ENCODE measurements around the gene PGLYRP4. TPM values are rescaled to one million over a fixed set of nuclear protein-coding genes. Genes with fewer than 3 reads are reported as not detected.

Gene PGLYRP4
- polyA plus RNA-seq, 1 donor from 2014 or later: not detected

DNA sequence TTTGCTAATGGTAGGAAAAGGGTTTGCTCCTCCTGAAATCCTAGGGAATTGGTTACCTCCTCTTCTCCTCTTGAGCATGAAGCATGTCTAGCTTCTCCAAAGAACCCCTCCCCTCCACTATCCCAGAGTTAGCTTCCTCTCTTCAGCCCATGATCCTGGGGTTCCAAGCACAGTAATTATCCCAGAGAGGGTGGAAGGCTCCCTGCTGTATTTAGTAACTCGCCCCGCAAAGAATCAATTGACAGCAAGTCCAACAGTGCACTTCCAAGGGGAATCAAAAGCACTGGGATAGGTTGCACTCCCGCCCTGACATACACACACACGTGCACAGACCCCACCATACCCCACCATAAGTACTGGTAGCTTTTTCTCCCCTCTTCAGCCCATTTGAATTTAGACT lies 39.1 kb upstream of the PGLYRP4 start:
- peaks cover 9% of the 10 kb centered on the region for H3K27me3 Mint-ChIP-seq
- peaks cover 0 to 2% (median 0%) of the 10 kb centered on the region in 3 donors for H3K4me1 Mint-ChIP-seq
- H3K27ac Mint-ChIP-seq: no peak overlapping the region
- no peaks in the 10 kb centered on the region for H3K36me3 Mint-ChIP-seq
- H3K9me3 Mint-ChIP-seq: no peaks in the 10 kb centered on the region
- H3K4me3 Mint-ChIP-seq: no peak overlapping the region

DNA sequence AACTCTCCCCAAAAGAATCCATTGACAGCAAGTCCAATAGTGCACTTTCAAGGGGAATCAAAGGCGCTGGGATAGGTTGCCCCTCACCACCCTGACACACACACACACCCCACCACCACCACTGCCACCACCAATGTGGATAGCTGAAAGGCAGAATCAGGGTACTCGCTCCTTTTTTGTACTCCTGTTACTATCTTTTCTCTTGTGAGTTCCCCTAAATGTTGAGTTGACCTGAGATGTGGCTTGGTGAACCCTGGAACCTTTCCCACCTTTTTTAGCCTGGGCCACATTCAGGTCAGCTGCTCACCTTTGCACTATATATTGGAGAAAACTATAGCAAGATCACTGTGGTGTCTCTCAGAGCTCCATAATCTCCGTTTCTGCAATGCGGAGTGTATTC lies 38.4 kb upstream of the PGLYRP4 start:
- Mint-ChIP-seq H3K9me3 (peaks cover 0 to 4% (median 1%) of the 10 kb centered on the region in 3 donors), H3K4me1 (peaks cover 0 to 2% (median 0%) of the 10 kb centered on the region in 3 donors), H3K27ac (no peak overlapping the region), H3K4me3 (no peak overlapping the region), H3K27me3 (peaks cover 9% of the 10 kb centered on the region), H3K36me3 (no peaks in the 10 kb centered on the region)

DNA sequence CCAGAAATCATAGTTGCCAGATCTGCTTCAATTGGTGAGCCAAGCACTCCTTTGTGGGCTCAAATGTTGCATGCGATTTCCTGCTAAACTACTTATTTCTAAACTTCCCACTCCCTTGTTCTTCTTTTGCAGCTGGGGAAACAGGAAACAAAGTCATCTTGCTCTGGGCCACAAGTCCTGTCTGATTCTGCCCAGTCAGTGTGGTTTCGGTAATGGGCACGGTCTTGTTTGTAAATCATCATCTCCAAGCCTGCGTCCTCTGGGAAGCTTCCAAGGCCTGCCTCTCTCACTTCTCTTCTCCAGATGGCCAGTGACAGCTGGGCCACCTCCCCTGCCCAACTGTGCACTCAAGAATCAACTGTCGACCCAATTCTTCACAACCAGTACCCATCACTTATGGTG lies 37.9 kb upstream of the PGLYRP4 start:
- H3K27me3 Mint-ChIP-seq: peaks cover 9% of the 10 kb centered on the region
- H3K9me3 Mint-ChIP-seq: peaks cover 1 to 7% (median 6%) of the 10 kb centered on the region in 3 donors
- no peaks in the 10 kb centered on the region for H3K36me3 Mint-ChIP-seq
- H3K27ac Mint-ChIP-seq: no peak overlapping the region
- H3K4me3 Mint-ChIP-seq: no peak overlapping the region
- peaks cover 0 to 2% (median 0%) of the 10 kb centered on the region in 3 donors for H3K4me1 Mint-ChIP-seq

DNA sequence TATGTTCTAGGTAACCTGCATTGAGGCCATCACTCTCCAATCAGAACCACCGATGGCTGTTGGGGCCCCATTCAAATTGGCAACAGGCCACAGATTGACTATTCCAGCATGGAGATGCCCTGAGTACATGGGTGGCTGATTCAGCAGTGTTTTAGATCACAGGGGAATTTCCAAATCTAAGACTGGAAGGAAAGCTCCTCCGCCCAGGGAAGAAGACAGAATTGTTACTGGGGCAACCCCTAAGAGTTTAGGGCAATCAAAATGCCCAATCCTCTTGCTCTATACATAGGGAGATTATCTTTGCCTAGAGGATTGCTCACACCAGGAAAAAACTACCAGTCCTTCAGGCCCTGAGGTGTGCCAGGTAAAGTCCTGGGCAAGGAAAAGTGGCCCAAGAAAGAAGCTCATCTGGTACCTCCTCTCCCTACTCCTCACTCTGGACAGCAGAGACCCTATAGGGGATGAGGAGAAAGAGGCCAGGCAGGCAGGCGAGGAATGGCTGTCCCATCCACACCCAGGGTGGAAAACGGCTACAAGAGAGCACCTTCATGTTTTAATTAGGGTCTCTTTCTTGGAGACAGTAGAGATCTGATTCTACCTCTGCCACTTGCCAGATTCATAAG lies 36.4 kb upstream of the PGLYRP4 start:
- Mint-ChIP-seq H3K4me1 (no peaks in the 10 kb centered on the region), H3K9me3 (peaks cover 6 to 11% (median 9%) of the 10 kb centered on the region in 3 donors), H3K27me3 (peaks cover 8% of the 10 kb centered on the region), H3K36me3 (no peaks in the 10 kb centered on the region), H3K27ac (no peak overlapping the region), H3K4me3 (no peak overlapping the region)

DNA sequence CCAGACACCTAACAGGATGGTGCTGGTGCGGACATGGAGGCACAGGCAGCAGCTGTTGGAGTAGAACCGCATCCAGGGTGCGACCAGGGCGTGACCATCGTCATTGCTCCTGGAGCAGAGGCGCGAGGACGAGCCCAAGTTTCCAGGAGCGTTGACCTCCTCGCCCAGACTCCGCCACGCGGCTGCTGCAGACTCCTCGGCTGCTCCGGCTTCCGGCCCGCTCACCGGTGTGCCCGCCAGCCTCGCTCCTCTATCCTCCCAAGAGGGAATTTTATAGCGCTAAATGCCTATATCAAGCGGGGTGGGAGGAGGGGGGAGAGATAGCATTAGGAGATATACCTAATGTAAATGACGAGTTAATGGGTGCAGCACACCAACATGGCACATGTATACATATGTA lies 32.1 kb upstream of the PGLYRP4 start:
- peaks cover 13% of the 10 kb centered on the region for H3K27me3 Mint-ChIP-seq
- H3K27ac Mint-ChIP-seq: no peak overlapping the region
- H3K9me3 Mint-ChIP-seq: peaks cover 6 to 12% (median 11%) of the 10 kb centered on the region in 3 donors

DNA sequence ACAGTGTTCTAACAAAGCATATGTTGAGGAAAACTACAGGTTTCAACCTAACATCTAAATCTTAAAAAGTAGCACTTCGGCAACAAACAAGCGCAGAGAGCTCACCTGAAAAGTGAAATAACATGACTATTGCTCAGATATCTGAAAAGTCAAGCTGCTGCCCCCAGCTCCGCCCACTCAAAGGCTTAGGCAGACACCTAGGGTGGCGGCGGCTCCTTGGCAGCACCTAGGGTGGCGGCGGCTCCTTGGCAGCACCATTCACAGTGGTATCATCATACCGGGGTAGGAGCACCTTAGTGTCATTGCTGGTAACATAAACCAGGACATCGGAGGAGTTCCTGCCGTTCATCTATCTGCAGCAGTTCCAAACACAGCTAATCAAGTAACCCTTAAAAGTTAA lies 30.9 kb upstream of the PGLYRP4 start:
- no peak overlapping the region for H3K27ac Mint-ChIP-seq

More for the DNA sequence above, 32.1 kb upstream of the PGLYRP4 start:
- Mint-ChIP-seq H3K36me3 (no peaks in the 10 kb centered on the region), H3K4me3 (no peak overlapping the region), H3K4me1 (no peaks in the 10 kb centered on the region)

DNA sequence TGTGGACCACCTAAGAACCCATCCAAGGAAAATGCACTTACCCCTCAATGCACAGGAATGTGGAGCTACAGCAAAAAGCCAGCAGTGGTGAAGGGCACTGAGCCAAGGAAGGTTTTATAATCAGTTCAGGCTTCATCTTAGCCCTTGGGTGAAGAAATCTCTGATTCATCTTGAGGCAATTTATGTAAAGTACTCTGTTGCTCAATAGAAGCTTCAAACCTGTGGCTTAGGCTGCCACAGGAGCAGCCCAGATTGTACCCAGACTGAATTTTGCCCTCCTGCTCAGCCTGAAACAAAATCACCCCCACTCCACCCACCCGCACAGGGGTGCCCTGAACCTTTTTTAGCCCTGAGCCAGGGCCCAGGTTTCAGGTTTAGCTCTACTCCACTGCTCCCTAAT lies 26.9 kb upstream of the PGLYRP4 start, which contains the start of gene S100A12:
Gene S100A12 (minus strand): TSS at position 111 of the 400 bp plus-strand sequence. CDS start 1,029 bp downstream, outside the sequence.
- Mint-ChIP-seq H3K9me3 (peaks cover 0 to 2% (median 0%) of the 10 kb centered on the region in 3 donors), H3K27me3 (peaks cover 11% of the 10 kb centered on the region), H3K36me3 (no peaks in the 10 kb centered on the region), H3K4me1 (no peaks in the 10 kb centered on the region), H3K27ac (no peak within 1 kb of the TSS), H3K4me3 (no peak within 1 kb of the TSS)

More for the DNA sequence above, 30.9 kb upstream of the PGLYRP4 start:
- no peak overlapping the region for H3K4me3 Mint-ChIP-seq
- peaks cover 14% of the 10 kb centered on the region for H3K27me3 Mint-ChIP-seq
- H3K9me3 Mint-ChIP-seq: peaks cover 6 to 12% (median 11%) of the 10 kb centered on the region in 3 donors
- H3K4me1 Mint-ChIP-seq: no peaks in the 10 kb centered on the region
- H3K36me3 Mint-ChIP-seq: no peaks in the 10 kb centered on the region

DNA sequence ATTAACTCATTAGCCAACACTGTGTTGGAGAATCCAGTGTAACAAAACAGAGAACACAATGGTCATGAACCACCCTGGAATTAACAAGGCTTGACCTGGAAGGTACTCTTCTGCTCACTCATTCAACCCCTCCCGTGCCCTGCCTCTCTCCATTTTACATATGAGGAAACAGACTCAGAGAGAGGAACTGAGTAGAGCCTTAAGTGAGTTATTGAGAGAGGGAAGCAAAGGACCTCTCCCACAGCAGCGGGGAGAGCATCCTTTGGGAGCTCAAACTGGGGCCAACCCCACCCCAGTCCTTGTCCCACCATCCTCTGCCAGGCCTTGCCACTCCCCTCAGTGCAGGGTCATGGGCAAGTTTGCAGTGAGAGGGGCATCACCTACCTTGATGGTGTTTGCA lies 25.4 kb upstream of the PGLYRP4 start:
- Mint-ChIP-seq H3K27ac (no peak overlapping the region), H3K36me3 (no peaks in the 10 kb centered on the region), H3K4me3 (no peak overlapping the region), H3K4me1 (no peaks in the 10 kb centered on the region), H3K27me3 (peaks cover 11% of the 10 kb centered on the region), H3K9me3 (no peaks in the 10 kb centered on the region)

DNA sequence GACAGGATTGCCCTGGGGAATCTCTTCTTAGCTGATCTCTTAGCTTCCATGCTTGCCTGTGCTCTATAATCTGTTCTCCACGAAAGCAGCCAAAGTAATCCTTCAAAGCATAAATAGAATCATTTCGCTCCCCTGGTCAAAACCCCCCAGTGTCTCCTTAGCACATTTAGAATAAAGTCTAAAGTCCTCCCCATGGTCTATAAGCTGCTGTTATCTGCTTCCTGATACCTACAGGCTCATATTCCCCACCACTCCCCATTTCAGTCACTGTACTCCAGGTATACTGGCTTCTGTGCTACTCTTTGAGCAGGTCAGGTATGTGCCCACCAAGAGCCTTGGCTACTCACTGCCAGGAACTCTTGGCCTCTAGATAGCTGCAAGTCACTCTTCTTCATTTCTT lies 23.9 kb upstream of the PGLYRP4 start:
- Mint-ChIP-seq H3K36me3 (no peaks in the 10 kb centered on the region), H3K4me3 (no peak overlapping the region), H3K27me3 (peaks cover 6% of the 10 kb centered on the region), H3K9me3 (no peaks in the 10 kb centered on the region), H3K4me1 (no peaks in the 10 kb centered on the region), H3K27ac (no peak overlapping the region)

DNA sequence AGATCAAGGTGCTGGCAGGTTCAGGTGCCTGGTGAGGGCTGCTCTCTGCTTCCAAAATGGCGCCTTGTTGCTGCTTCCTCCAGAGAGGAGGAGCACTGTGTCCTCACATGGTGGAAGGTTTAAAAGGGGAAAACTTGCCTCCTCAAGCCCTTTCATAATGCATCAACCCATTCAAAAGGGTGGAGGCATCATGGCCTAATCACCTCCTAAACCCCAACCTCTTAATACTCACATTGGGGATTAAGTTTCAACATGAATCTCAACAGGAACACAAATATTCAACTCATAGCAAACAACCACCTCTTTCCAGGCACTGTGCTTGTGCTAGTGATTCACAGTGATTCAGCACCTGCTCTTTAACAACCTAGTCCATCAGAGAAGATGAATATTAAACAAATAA lies 22.6 kb upstream of the PGLYRP4 start:
- H3K27ac Mint-ChIP-seq: no peak overlapping the region
- no peaks in the 10 kb centered on the region for H3K36me3 Mint-ChIP-seq
- H3K4me3 Mint-ChIP-seq: no peak overlapping the region
- no peaks in the 10 kb centered on the region for H3K4me1 Mint-ChIP-seq
- no peaks in the 10 kb centered on the region for H3K9me3 Mint-ChIP-seq
- peaks cover 6% of the 10 kb centered on the region for H3K27me3 Mint-ChIP-seq

DNA sequence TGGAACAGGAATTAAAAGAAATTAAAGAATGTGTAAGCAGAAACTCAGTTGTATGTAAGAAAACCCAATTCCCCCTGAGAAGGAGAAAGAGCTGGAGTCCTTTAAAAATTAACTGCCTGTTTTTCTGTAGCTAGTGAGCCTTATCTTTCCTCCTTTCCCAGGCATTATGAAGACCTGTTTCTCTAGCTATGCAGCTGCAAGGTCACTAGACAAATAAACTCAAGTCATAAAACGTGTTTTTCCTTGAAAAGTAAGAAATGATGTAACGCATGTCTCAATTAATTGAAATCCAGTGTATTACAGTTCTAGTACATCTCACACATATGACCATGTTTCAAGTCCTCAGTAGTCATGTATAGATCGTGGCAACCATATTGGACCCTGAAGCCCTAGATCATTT lies 21.5 kb upstream of the PGLYRP4 start:
- H3K36me3 Mint-ChIP-seq: peaks cover 1% of the 10 kb centered on the region
- H3K27me3 Mint-ChIP-seq: peaks cover 8% of the 10 kb centered on the region

DNA sequence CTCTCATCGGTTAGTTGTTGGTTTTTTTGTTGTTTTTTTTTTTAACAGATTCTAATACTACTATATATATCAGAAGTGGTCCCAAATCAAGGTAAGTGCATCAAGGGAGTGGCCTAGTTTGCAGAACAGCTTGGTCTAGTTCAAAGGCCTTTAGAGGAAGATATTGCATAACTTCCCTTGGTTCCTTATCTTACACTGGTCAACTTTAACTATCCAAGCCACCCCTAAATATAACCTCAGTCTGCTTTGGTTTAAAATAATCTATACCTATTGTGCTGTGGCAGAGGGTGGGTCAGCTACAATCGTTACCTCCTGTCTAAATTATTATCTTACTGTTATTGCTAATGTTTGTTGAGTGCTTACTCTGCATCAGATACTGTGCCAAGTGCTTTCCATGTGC lies 19.9 kb upstream of the PGLYRP4 start:
- Mint-ChIP-seq H3K36me3 (peaks cover 1% of the 10 kb centered on the region), H3K27ac (no peak overlapping the region), H3K4me3 (no peak overlapping the region), H3K4me1 (no peaks in the 10 kb centered on the region), H3K27me3 (peaks cover 14% of the 10 kb centered on the region), H3K9me3 (no peaks in the 10 kb centered on the region)

More for the DNA sequence above, 21.5 kb upstream of the PGLYRP4 start:
- Mint-ChIP-seq H3K9me3 (no peaks in the 10 kb centered on the region), H3K27ac (no peak overlapping the region), H3K4me1 (no peaks in the 10 kb centered on the region), H3K4me3 (no peak overlapping the region)

DNA sequence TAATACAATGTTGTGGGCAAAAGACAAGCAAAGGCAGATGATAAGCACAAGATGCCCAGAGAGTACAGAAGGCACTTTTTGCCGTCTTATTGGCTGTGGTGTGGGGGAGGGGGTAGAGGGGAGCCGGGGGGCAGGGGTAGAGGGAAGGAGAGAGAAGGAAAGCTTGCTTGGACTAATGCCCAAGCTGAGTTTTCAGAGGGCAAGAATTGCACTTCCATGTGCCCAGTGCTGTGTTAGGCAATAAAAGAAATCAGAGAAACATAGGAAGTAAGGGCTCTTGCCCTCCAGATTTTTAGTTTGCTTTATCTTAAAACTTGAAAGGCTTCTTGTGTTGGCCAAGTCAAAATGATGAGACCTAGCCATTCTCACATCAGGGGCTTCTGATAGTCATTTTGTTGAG lies 18.4 kb upstream of the PGLYRP4 start:
- no peak overlapping the region for H3K4me3 Mint-ChIP-seq
- no peaks in the 10 kb centered on the region for H3K4me1 Mint-ChIP-seq
- H3K36me3 Mint-ChIP-seq: peaks cover 1% of the 10 kb centered on the region
- H3K9me3 Mint-ChIP-seq: no peaks in the 10 kb centered on the region
- peaks cover 16% of the 10 kb centered on the region for H3K27me3 Mint-ChIP-seq
- no peak overlapping the region for H3K27ac Mint-ChIP-seq

DNA sequence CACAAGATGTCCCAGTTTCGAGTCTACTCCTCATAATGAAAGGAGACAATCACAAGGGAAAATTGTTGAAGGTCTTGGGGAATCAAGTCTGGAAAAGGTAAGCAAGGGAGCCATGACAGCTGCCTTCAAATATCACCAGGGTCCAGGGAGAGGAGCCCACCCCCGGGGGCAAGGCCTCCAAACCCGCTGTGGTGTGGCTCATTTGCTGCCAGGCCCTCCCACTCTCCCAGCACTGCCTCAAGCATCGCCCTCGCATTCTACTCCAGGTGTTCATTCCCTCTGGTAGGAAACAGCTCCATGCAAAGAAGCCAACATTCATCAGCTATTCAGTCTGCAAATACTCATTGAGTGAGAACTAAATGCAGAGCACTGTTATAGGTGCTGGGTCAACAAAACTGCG lies 17.6 kb upstream of the PGLYRP4 start:
- Mint-ChIP-seq H3K27me3 (peaks cover 16% of the 10 kb centered on the region), H3K36me3 (peaks cover 1% of the 10 kb centered on the region), H3K9me3 (no peaks in the 10 kb centered on the region), H3K4me1 (no peaks in the 10 kb centered on the region), H3K27ac (no peak overlapping the region), H3K4me3 (no peak overlapping the region)

DNA sequence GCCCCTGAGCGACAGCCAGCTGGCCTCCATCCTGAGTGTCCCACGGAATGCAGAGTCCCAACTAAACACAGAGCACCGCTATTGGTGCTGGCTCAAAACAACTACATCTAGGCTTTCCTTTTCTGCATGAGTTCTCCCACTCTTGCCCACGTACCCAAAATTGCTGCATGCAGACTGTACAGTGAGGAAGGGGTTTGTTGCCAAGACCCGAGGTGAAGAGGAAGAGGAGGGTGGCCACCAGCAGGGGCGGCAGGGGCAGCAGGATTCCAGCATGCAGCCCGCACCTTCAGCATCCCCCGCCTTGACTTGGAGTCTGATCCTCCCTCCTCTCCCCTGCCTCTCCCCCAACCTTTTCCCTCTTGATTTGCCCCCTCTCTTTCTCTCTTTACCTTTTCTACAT lies 17.1 kb upstream of the PGLYRP4 start:
- no peak overlapping the region for H3K4me3 Mint-ChIP-seq
- H3K27ac Mint-ChIP-seq: no peak overlapping the region
- H3K4me1 Mint-ChIP-seq: peaks cover 0 to 1% (median 0%) of the 10 kb centered on the region in 3 donors
- H3K36me3 Mint-ChIP-seq: peaks cover 3% of the 10 kb centered on the region
- H3K9me3 Mint-ChIP-seq: no peaks in the 10 kb centered on the region
- H3K27me3 Mint-ChIP-seq: peaks cover 20% of the 10 kb centered on the region
